ENCODE results near the gene FAM174C. TPM values are rescaled to one million over a fixed set of nuclear protein-coding genes. Genes with fewer than 3 reads are reported as not detected.

Gene FAM174C
- 66.3 and 96.6 TPM in 2 replicates for total RNA-seq

- DNase-seq (ENCODE audit: extremely low read depth, low read depth, low spot score): no peak
Observed at GRCh38 chr19:1275260-1275975, at the start of gene FAM174C. TSS of gene FAM174C (plus strand) at chr19:1275530. CDS start at chr19:1275550, 20 bp downstream.

GRCh38 chr19:1226227-1226518 lies 49.2 kb upstream of the FAM174C start:
- DNase-seq (ENCODE audit: extremely low read depth, low read depth, low spot score): no peak

- no peak for DNase-seq (ENCODE audit: extremely low read depth, low read depth, low spot score)
Observed at GRCh38 chr19:1226522-1227303, 48.6 kb upstream of the FAM174C start.

- no peak for DNase-seq (ENCODE audit: extremely low read depth, low read depth, low spot score)
Observed at GRCh38 chr19:1227304-1228054, 47.9 kb upstream of the FAM174C start.

GRCh38 chr19:1228161-1228957 lies 47.0 kb upstream of the FAM174C start:
- no peak for DNase-seq (ENCODE audit: extremely low read depth, low read depth, low spot score)

- no peak for DNase-seq (ENCODE audit: extremely low read depth, low read depth, low spot score)
Observed at GRCh38 chr19:1229056-1229923, 46.0 kb upstream of the FAM174C start.

- no peak for DNase-seq (ENCODE audit: extremely low read depth, low read depth, low spot score)
Observed at GRCh38 chr19:1229924-1230782, 45.2 kb upstream of the FAM174C start.

- DNase-seq (ENCODE audit: extremely low read depth, low read depth, low spot score): no peak
Observed at GRCh38 chr19:1230783-1231489, 44.4 kb upstream of the FAM174C start.

GRCh38 chr19:1231729-1232637 lies 43.3 kb upstream of the FAM174C start:
- DNase-seq (ENCODE audit: extremely low read depth, low read depth, low spot score): no peak

GRCh38 chr19:1232652-1233072 lies 42.7 kb upstream of the FAM174C start:
- DNase-seq (ENCODE audit: extremely low read depth, low read depth, low spot score): no peak

GRCh38 chr19:1233115-1233667 lies 42.1 kb upstream of the FAM174C start:
- no peak for DNase-seq (ENCODE audit: extremely low read depth, low read depth, low spot score)

GRCh38 chr19:1234051-1234954 lies 41.0 kb upstream of the FAM174C start:
- DNase-seq (ENCODE audit: extremely low read depth, low read depth, low spot score): no peak

GRCh38 chr19:1234955-1235380 lies 40.4 kb upstream of the FAM174C start:
- DNase-seq (ENCODE audit: extremely low read depth, low read depth, low spot score): no peak

- no peak for DNase-seq (ENCODE audit: extremely low read depth, low read depth, low spot score)
Observed at GRCh38 chr19:1235625-1236538, 39.4 kb upstream of the FAM174C start.

GRCh38 chr19:1236576-1236975 lies 38.8 kb upstream of the FAM174C start:
- DNase-seq (ENCODE audit: extremely low read depth, low read depth, low spot score): no peak

Data from glomerular endothelial cell (primary cell).